ENCODE measurements around the gene PML.

DNA sequence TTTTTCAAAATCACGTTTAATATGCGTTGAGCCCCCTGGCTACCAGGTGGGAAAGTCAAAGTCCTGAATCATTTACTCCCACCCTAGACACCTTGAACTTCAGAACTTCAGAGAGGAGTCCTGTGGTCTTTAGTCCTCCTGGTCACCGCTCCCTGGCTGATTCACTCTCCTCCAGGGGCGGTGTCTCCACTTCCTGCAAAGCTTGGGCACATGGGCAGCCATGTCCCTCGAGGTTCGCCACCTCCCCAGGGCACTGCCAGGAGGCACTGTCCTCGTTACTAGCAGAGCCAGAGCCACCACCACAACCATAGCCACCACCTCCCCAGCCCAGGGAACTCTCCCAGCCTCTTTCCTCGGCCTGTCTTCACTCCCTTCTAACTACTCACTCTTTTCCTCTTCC, 37.2 kb upstream of the PML start:
- no peak for TF ChIP-seq POLR2AphosphoS5 (IDR thresholded peaks at IDR 0.05)
- TF ChIP-seq, protein P1, sequence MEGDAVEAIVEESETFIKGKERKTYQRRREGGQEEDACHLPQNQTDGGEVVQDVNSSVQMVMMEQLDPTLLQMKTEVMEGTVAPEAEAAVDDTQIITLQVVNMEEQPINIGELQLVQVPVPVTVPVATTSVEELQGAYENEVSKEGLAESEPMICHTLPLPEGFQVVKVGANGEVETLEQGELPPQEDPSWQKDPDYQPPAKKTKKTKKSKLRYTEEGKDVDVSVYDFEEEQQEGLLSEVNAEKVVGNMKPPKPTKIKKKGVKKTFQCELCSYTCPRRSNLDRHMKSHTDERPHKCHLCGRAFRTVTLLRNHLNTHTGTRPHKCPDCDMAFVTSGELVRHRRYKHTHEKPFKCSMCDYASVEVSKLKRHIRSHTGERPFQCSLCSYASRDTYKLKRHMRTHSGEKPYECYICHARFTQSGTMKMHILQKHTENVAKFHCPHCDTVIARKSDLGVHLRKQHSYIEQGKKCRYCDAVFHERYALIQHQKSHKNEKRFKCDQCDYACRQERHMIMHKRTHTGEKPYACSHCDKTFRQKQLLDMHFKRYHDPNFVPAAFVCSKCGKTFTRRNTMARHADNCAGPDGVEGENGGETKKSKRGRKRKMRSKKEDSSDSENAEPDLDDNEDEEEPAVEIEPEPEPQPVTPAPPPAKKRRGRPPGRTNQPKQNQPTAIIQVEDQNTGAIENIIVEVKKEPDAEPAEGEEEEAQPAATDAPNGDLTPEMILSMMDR (IDR thresholded peaks at IDR 0.05), result no peak
- no peak for TF ChIP-seq EP300 (IDR thresholded peaks at IDR 0.05)
- no peak for TF ChIP-seq POLR2A (IDR thresholded peaks at IDR 0.05)
